Measurements from ENCODE around the gene CD248.

The CD248 gene

GRCh38 chr11:66341502-66342126 lies 24.8 kb upstream of the CD248 start:
- in situ Hi-C loops (cut with HindIII; ENCODE audit: low sequenced_read_pairs): no loop called here
- H3K4me3 ChIP-seq (ENCODE audit: low read depth, low read length): no peak overlapping the region
- DNase-seq (ENCODE audit: low read depth): no peak
- no peak for TF ChIP-seq CTCF (IDR thresholded peaks at IDR 0.05; ENCODE audit: low read depth, low read length, missing control alignments)

GRCh38 chr11:66340596-66341501 lies 24.0 kb upstream of the CD248 start:
- H3K4me3 ChIP-seq (ENCODE audit: low read depth, low read length): no peak overlapping the region
- no peak for TF ChIP-seq CTCF (IDR thresholded peaks at IDR 0.05; ENCODE audit: low read depth, low read length, missing control alignments)
- DNase-seq (ENCODE audit: low read depth): no peak
- in situ Hi-C loops (cut with HindIII; ENCODE audit: low sequenced_read_pairs): no loop called here

DNA sequence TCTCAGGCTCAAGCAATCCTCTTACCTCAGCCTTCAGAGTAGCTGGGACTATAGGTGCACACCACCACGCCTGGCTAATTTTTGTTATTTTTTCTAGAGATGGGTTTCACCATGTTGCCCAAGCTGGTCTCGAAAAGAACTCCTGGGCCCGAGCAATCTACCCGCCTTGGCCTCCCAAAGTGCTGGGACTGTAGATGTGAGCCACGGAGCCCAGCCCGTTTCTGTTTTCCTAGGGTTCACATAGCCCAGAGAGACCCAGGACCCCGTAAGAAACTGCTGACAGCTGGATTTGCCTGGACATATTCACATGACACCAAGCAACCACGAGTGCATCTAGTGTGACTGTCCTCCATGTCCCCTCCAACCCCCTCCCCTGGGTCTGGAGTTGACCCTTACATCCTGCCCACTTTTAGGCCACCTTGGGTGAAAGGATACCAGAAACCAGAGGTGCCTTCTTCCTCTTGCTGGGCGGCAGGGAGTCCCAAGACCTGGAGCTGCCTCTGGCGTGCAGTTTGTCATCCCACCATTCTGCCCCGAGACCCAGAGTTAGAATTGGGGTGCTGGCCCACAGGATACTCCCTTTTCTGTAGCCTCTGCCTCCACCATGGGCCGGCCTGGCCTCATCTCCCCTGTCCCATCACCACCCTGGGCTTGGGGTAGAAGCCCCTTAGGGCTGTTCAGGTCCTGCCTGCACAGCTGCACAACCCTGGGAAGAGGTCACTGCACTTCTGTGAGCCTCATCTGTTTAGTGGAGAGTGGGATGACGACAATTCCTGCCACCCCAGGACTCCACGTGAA lies 23.0 kb upstream of the CD248 start:
- TF ChIP-seq CTCF (IDR thresholded peaks at IDR 0.05; ENCODE audit: low read depth, low read length, missing control alignments): no peak
- no peak overlapping the region for H3K4me3 ChIP-seq (ENCODE audit: low read depth, low read length)
- in situ Hi-C loops (cut with HindIII; ENCODE audit: low sequenced_read_pairs): loop anchor here (10.0 kb wide), 1 partner anchor 65 kb away; the partner anchor contains the start of gene CNIH2
- no peak for DNase-seq (ENCODE audit: low read depth)

- no peak for TF ChIP-seq CTCF (IDR thresholded peaks at IDR 0.05; ENCODE audit: low read depth, low read length, missing control alignments)
- no peak for DNase-seq (ENCODE audit: low read depth)
- no peak overlapping the region for H3K4me3 ChIP-seq (ENCODE audit: low read depth, low read length)
- in situ Hi-C loops (cut with HindIII; ENCODE audit: low sequenced_read_pairs): loop anchor here (10.0 kb wide), 1 partner anchor 64 kb away; the partner anchor contains the start of gene CNIH2
These were observed 22.4 kb upstream of the CD248 start for GRCh38 chr11:66339162-66339675.

GRCh38 chr11:66338276-66339161 lies 21.7 kb upstream of the CD248 start:
- TF ChIP-seq CTCF (IDR thresholded peaks at IDR 0.05; ENCODE audit: low read depth, low read length, missing control alignments): no peak
- no peak for DNase-seq (ENCODE audit: low read depth)
- in situ Hi-C loops (cut with HindIII; ENCODE audit: low sequenced_read_pairs): loop anchor here (10.0 kb wide), 1 partner anchor 64 kb away; the partner anchor contains the start of gene CNIH2

More at GRCh38 chr11:66338276-66339161, 21.7 kb upstream of the CD248 start:
- no peak overlapping the region for H3K4me3 ChIP-seq (ENCODE audit: low read depth, low read length)
